ENCODE data around the gene MYMK.

The MYMK gene

GRCh38 chr9:133477992-133478850, 46.5 kb downstream of the MYMK start:
- peak; percentile 81 for DNase-seq

- DNase-seq: no peak
Measured at GRCh38 chr9:133477461-133477860, 47.3 kb downstream of the MYMK start.

GRCh38 chr9:133476941-133477340, 47.8 kb downstream of the MYMK start:
- no peak for DNase-seq

DNA sequence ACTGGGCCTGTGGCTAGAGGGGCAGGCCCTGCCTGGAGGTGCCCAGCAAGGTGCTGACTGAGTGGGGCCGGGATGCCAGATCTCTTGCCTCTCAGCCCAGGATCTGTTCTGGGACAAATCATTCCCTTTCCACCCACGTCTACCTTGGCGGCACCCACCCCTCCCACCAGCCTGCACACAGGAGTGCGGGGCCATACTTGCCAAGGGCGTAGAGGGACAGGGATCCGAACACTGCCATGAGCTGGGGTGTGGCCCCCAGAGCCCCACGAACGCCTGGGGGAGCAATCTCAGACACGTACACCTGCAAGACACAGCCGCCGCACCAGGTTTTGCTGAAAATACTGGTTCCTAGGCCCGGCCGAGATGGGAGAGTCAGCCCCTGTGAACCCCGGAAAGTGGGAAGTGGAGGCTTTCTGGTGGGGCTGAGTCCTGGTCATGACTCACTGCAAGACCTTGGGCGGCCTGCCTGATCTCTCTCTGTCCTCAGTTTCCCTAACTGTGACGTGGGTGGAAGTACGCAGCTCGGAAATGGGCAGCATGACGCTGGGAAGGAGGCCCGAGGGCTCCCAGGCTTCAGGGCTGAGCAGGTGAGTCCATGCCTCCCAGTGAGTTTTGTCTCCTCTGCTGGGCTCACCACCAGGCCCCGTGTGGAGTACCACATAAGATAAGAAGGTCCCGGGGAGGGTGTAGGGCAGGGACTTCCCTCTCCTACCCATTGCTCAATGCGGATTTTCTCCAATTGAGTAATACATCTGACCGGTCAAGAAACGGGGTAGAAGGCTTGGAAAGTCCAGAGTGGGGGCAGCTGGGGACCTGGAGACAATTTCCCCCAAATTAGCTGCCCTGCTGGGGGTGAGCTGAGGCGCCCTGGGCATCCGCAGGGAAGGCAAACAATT, 48.5 kb downstream of the MYMK start:
- no peak for DNase-seq

DNA sequence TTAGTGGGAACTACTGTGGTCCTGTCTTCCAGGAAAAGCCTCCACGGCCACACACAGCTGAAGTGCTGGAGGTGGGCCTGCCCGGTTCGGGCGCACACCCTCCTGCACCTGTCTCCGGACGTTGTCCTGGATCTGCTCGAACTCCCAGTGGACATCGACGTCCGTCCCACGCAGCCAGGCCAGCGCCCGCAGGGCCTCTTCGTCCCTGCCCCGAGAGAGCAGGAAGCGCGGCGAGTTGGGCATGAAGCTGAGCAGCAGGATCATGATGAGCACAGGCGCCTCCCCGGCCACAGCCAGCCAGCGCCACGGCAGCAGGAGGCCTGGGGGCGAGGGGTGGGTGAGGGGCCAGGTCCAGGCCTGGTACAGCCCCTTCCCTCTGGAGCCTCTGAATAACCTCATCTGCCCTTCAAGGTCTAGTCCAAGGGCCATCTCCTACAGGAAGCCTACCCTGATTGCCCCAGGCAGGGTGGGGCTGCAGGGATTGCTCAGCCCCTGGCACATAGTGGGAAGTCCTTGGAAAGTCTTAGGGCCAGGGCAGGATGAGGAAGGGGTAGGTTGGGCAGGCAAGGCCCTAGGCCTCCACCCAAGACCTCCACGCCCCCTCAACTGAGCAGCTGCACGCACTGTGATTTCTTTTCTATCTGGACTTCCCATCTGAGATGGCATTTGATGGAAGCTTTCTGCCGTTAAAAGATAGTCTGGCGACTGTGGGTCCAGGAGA, 49.3 kb downstream of the MYMK start:
- no peak for DNase-seq

- no peak for DNase-seq
Measured at GRCh38 chr9:133474853-133475252, 49.9 kb downstream of the MYMK start.

- DNase-seq: no peak
Measured at GRCh38 chr9:133474215-133474614, 50.5 kb downstream of the MYMK start.

- no peak for DNase-seq
Measured at GRCh38 chr9:133473743-133474142, 51.0 kb downstream of the MYMK start.

GRCh38 chr9:133472753-133473378, 51.9 kb downstream of the MYMK start:
- no peak for DNase-seq

DNA sequence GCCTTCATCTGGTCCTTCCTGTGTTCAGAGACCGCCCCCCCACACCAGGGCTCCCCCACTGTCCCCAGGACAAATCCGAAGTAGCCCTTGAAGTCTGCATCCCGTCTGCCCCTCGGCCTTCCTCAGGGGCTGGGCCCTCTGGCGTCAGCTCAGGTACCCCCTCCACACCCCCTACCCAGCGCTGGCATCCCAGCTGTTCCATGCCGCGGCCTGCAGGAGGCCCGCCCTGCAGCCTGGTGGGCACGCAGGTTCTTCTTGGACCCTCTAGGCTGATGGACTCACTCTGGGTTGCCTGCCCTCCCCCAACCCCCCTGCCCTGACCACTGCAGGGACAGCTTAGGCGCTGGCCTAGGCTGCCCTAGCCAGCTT, 52.5 kb downstream of the MYMK start:
- DNase-seq: no peak

- DNase-seq: no peak
Measured at GRCh38 chr9:133471551-133472276, 53.0 kb downstream of the MYMK start.

GRCh38 chr9:133470988-133471387, 53.8 kb downstream of the MYMK start:
- no peak for DNase-seq

GRCh38 chr9:133470427-133470924, 54.3 kb downstream of the MYMK start:
- no peak for DNase-seq

GRCh38 chr9:133468777-133469421, 55.9 kb downstream of the MYMK start:
- DNase-seq: no peak

DNA sequence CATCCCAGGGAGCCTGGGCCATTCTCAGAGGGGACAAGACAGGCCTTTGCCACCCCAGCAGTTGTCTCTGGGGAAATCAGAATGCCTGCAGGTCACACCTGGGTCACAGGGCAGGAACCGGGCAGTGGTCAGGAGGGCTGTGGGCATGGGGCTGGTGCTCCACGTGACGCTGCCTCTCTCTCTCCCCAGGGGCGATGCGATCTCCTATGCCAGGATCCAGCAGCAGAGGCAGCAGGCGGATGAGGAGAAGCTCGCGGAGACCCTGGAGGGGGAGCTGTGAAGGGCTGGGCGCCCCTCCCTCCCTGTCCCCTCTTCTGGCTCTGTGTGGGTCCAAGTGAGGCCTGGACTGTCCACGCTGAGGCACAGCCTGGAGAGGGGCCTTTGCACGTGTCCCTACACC, 56.4 kb downstream of the MYMK start:
- no peak for DNase-seq

GRCh38 chr9:133467101-133467500, 57.7 kb downstream of the MYMK start:
- no peak for DNase-seq

DNA sequence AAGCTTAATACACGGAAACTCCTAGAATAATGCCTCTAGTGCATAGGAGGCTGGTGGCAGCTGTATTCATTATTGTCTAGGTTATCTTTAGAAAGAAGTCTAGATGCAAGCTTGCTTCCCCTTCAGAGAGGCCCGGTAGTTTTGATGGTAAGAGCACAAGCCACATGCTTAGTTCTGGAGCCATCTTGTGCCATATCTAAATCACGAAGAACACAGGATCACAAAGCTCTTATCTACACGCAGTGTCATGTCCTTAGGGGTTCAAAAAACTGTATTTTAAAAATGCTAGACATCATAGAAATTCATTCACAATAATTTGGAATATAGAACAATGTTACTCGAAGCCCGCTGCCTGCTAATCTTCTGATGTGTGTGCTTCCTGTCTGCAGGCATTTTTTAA, 58.8 kb downstream of the MYMK start:
- DNase-seq: no peak

DNA sequence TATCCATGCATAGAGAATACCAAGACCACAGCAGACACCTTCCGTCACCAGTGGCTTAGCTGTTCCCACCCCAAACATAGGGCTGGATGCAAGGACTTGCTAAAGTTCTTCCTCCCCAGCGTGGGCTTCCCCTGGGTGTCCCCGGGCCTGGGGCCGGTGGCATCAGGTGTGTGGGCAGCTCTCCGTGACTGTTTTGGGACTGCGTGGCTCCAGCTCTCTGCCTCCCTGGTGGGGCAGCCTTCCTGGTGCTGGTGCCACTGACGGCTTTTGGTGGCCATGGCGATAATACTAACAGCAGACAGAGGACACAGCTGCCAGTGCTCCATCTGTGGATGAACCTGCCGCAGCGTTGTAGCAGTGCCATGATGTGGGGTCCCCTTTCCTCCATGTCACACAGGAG, 60.1 kb downstream of the MYMK start:
- DNase-seq: no peak

Measured in NCI-H69 (cell line).